HTR-8/SVneo (cell line): Measurements from ENCODE around the gene CAPN1.
"Not testable (repeated sequence)": the region's sequence is repeated elsewhere in the genome, so short reads cannot be mapped to it uniquely, and the experiment has no call there.

ENCODE experiments used
- DNase-seq: peaks from one replicate; pipeline ENCODE4 v3.0.0; 2011; ENCODE audit warnings: low spot score, mixed read lengths; ENCODE audit not compliant: insufficient read length
- FAIRE-seq: peaks from 2 replicates; lab custom pipeline; 2011; peaks lifted over from hg19 to GRCh38; lab: Jason Lieb, UNC

The CAPN1 gene

GRCh38 chr11:65248184-65248710 lies 66.5 kb downstream of the CAPN1 start:
- FAIRE-seq, DNase-seq: not testable (repeated sequence)

GRCh38 chr11:65251476-65251875 lies 69.7 kb downstream of the CAPN1 start:
- no peak for FAIRE-seq
- DNase-seq: no peak

- no peak for DNase-seq
- no peak for FAIRE-seq
Observed at GRCh38 chr11:65254724-65255123, 73.0 kb downstream of the CAPN1 start.

- DNase-seq (no peak), FAIRE-seq (no peak)
Observed at GRCh38 chr11:65258988-65259387, 77.3 kb downstream of the CAPN1 start.

GRCh38 chr11:65260302-65260701 lies 78.6 kb downstream of the CAPN1 start:
- no peak for FAIRE-seq

GRCh38 chr11:65260756-65261590 lies 79.2 kb downstream of the CAPN1 start:
- DNase-seq (no peak), FAIRE-seq (no peak)

More at GRCh38 chr11:65260302-65260701, 78.6 kb downstream of the CAPN1 start:
- DNase-seq: no peak
